Upper lobe of right lung (tissue), 1 donor: ENCODE measurements around the gene BSN. TPM values are rescaled to one million over a fixed set of nuclear protein-coding genes. Genes with fewer than 3 reads are reported as not detected.

Experiments used
- ATAC-seq: fragments of 200-7000 bp; cut with Tn5 transposase; one replicate; pipeline ENCODE4 v1.9.1; 2020; ENCODE audit warnings: mild to moderate bottlenecking, moderate library complexity
- DNase-seq: peaks from one replicate; pipeline ENCODE4 v3.0.0-alpha.2; 2020
- H3K27ac ChIP-seq: fragments of 200-600 bp; one replicate; pipeline ENCODE4 v1.8.0; 2022
- H3K27me3 ChIP-seq: fragments of 200-600 bp; one replicate; pipeline ENCODE4 v1.8.0; 2022; ENCODE audit warnings: mild to moderate bottlenecking
- H3K36me3 ChIP-seq: fragments of 200-600 bp; one replicate; pipeline ENCODE4 v1.8.0; 2022
- H3K4me1 ChIP-seq: fragments of 200-600 bp; one replicate; pipeline ENCODE4 v1.8.0; 2022
- H3K4me3 ChIP-seq: fragments of 200-600 bp; one replicate; pipeline ENCODE4 v1.8.0; 2022; ENCODE audit warnings: mild to moderate bottlenecking
- H3K9me3 ChIP-seq: fragments of 200-600 bp; one replicate; pipeline ENCODE4 v1.8.0; 2022
- intact Hi-C: fragments of 100-400 bp; cut with DNase I; formaldehyde crosslinking; loops from one replicate; pipeline ENCODE4 v1.11.0; 2022
- total RNA-seq: library from RNA; stranded (reverse); fragmentation: NEBNext Ultra II Directional; extraction: Animal tissue kit (Norgen Biotek cat#: 25700); gene quantifications from one replicate; pipeline ENCODE4 v1.2.1, GENCODE V29; 2021
- TF ChIP-seq, protein P1 (sequence below): fragments of 200-600 bp; IDR thresholded peaks from one replicate; pipeline ENCODE4 v1.8.0; 2022; ENCODE audit warnings: antibody characterized with exemption
- donor health status: DM: no; HTN: yes; CAD: no; lungs with severe emphysema.

BSN gene
- total RNA-seq, 1 donor from 2014 or later = 0.43 TPM

DNA sequence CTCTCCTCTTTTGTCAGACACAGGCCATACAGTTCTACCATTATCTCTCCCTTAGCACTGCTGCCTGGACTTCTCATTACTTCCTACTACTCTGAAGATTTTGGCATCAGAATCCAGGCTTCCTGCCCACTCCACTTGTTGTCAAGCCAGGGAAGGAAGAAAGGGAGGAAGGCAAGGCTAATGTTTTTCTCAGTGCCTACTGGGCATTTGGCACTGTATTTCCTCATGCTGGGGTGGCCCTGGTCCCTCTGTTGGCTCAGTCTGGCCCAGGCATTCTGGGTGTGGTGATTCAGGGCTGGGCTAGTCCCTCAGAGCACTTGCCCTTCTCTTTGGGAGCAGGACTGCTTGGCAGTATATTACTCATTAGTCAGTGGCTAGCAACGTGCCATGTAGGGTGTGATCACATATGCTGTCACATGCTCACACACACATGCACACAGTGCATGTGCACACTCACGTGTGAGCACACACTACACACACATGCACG is 52.9 kb downstream of the BSN start:
- H3K4me1 ChIP-seq = no peaks in the 10 kb centered on the region
- intact Hi-C loops = no loop called here
- no peaks in the 10 kb centered on the region for H3K36me3 ChIP-seq
- DNase-seq (peak; percentile 36), ATAC-seq (peak; percentile 17)
- no peaks in the 10 kb centered on the region for H3K9me3 ChIP-seq
- H3K4me3 ChIP-seq = no peak overlapping the region
- TF ChIP-seq, protein P1, sequence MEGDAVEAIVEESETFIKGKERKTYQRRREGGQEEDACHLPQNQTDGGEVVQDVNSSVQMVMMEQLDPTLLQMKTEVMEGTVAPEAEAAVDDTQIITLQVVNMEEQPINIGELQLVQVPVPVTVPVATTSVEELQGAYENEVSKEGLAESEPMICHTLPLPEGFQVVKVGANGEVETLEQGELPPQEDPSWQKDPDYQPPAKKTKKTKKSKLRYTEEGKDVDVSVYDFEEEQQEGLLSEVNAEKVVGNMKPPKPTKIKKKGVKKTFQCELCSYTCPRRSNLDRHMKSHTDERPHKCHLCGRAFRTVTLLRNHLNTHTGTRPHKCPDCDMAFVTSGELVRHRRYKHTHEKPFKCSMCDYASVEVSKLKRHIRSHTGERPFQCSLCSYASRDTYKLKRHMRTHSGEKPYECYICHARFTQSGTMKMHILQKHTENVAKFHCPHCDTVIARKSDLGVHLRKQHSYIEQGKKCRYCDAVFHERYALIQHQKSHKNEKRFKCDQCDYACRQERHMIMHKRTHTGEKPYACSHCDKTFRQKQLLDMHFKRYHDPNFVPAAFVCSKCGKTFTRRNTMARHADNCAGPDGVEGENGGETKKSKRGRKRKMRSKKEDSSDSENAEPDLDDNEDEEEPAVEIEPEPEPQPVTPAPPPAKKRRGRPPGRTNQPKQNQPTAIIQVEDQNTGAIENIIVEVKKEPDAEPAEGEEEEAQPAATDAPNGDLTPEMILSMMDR = no peak
- H3K27me3 ChIP-seq = no peaks in the 10 kb centered on the region
- no peak overlapping the region for H3K27ac ChIP-seq

DNA sequence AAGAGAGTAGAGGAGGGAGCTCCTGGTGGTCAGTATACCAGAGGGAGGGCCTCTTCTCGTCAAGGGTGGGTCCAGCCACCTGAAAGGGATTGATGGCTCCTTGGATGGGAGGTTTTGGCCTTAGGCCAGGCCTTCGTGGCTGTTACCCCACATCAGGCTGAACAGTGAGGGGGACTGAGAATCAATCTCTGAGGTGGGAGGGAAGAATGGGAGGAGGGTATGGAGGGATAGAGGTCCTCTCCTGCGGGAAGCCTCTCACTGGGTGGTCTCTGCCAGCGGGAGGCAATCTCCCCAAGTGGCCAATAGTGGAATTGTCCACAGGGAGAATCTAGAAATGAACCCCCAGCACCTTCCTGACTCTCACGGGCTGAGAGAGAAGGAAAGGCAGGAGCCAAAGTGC is 53.5 kb downstream of the BSN start:
- intact Hi-C loops = no loop called here
- peak; percentile 29 for DNase-seq

GRCh38 chr3:49609314-49609713 is 55.0 kb downstream of the BSN start:
- intact Hi-C loops = no loop called here
- TF ChIP-seq, protein P1 = no peak
- no peaks in the 10 kb centered on the region for H3K4me1 ChIP-seq
- no peaks in the 10 kb centered on the region for H3K27me3 ChIP-seq
- H3K27ac ChIP-seq = no peak overlapping the region
- no peaks in the 10 kb centered on the region for H3K36me3 ChIP-seq
- no peak for ATAC-seq
- H3K9me3 ChIP-seq = peaks cover 4% of the 10 kb centered on the region
- H3K4me3 ChIP-seq = no peak overlapping the region
- peak; percentile 15 for DNase-seq

More for the DNA sequence above, 53.5 kb downstream of the BSN start:
- no peaks in the 10 kb centered on the region for H3K36me3 ChIP-seq
- no peaks in the 10 kb centered on the region for H3K4me1 ChIP-seq
- peaks cover 4% of the 10 kb centered on the region for H3K9me3 ChIP-seq
- H3K27me3 ChIP-seq = no peaks in the 10 kb centered on the region
- ATAC-seq = no peak
- no peak overlapping the region for H3K27ac ChIP-seq
- TF ChIP-seq, protein P1 = peak; percentile 25
- H3K4me3 ChIP-seq = no peak overlapping the region

DNA sequence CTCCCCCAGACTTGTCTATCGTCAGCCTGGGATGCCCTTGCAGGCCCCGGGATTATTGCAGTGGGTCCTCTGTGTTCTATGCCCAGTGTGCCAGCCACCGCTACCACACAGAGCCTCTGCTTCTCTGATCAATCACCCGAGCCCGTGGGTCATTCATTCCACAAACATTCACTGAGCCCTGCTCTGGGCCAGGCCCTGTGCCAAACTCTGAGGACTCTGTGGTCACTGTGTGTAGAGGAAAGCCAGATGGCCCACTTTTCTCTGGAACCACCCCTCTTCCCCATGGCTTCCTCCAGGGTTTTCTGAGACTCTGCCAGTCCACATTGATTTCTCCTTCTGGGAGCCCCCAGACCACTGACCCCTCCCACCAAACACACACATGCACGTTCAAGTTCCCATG is 55.5 kb downstream of the BSN start:
- no peak overlapping the region for H3K4me3 ChIP-seq
- TF ChIP-seq, protein P1 = no peak
- no peaks in the 10 kb centered on the region for H3K36me3 ChIP-seq
- DNase-seq (peak; percentile 40), ATAC-seq (no peak)
- no peaks in the 10 kb centered on the region for H3K4me1 ChIP-seq
- H3K9me3 ChIP-seq = peaks cover 4% of the 10 kb centered on the region
- H3K27ac ChIP-seq = no peak overlapping the region
- H3K27me3 ChIP-seq = no peaks in the 10 kb centered on the region
- intact Hi-C loops = no loop called here

DNA sequence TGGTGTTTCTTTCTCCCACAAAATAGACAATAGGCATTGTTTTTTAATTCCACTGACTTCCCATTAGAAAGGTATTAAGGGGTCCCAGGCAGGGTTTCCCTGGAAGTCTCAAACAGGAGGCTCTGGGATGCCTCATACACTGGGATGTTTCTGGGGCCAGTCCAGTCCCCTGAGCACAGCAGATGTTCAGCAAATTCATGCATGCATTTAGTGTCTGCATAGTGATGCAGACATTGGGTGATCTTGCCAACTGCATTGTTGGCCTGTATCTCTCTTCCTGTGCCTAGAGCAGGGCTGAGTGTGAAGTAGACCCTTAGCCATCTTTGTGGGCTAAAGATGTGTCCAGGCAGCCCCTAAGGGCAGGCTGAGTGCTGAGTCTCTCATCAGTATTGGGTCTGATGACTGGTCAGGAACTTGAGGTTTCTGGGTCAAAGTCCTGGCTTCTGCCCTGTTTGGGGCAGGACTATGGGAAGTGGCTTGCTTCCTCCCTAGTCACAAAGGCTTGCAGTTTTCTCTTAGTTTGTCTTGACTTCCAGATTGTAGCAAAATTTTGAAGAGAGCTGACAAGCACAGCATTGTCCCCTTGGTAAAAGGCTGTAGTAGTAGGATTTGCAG is 56.5 kb downstream of the BSN start:
- peak; percentile 1 for DNase-seq
- ATAC-seq = peak; percentile 16
- H3K27ac ChIP-seq = no peak overlapping the region
- H3K9me3 ChIP-seq = peaks cover 4% of the 10 kb centered on the region
- no peaks in the 10 kb centered on the region for H3K4me1 ChIP-seq
- H3K4me3 ChIP-seq = no peak overlapping the region
- TF ChIP-seq, protein P1 = no peak
- intact Hi-C loops = no loop called here
- H3K27me3 ChIP-seq = no peaks in the 10 kb centered on the region
- H3K36me3 ChIP-seq = no peaks in the 10 kb centered on the region

DNA sequence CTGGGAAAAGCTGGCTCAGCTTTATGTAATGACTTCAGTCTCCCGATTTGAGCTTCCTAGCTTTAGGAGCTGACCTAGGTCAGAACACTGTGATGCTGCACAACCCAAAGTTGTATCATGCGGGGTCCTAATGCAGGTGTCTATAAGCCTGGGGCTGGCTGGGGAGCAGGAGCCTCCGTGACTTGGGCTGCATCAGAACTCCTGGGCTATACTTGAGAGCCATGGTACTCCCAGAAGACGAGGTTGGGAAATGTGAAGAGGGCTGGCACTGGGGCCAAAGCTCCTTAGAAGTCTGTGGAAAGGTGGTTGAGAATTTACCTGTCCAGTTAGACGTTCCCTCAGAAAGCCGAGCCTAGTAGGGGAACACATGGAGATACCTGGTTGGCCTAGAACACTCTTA is 57.0 kb downstream of the BSN start:
- Histone ChIP-seq H3K27ac (no peak overlapping the region), H3K36me3 (no peaks in the 10 kb centered on the region), H3K9me3 (peaks cover 4% of the 10 kb centered on the region), H3K27me3 (no peaks in the 10 kb centered on the region), H3K4me3 (no peak overlapping the region), H3K4me1 (no peaks in the 10 kb centered on the region)
- DNase-seq = peak; percentile 11
- intact Hi-C loops = no loop called here
- ATAC-seq = no peak
- TF ChIP-seq, protein P1 = no peak
